Astrocyte (in vitro differentiated cells and primary cell): ENCODE measurements around the gene CNIH1.
"Not testable (repeated sequence)": the region's sequence is repeated elsewhere in the genome, so short reads cannot be mapped to it uniquely, and the experiment has no call there.

ENCODE experiments used
- CTCF ChIP-seq: IDR thresholded peaks from 2 replicates; pipeline ENCODE4 v1.5.1; 2011; ENCODE audit warnings: low read depth, mild to moderate bottlenecking, inconsistent platforms, low read length, moderate library complexity; ENCODE audit not compliant: insufficient read depth
- EZH2 ChIP-seq: IDR thresholded peaks from 2 replicates; pipeline ENCODE4 v1.6.1; 2012; ENCODE audit warnings: mild to moderate bottlenecking, low read length, inconsistent platforms; ENCODE audit not compliant: insufficient read depth

- not testable (repeated sequence) for TF ChIP-seq CTCF, EZH2
These were observed 17.4 kb upstream of the CNIH1 start for GRCh38 chr14:54458536-54458935.
